SK-N-DZ (cell line): ENCODE data around the gene CX3CR1. TPM values are rescaled to one million over a fixed set of nuclear protein-coding genes. Genes with fewer than 3 reads are reported as not detected.
"Not testable (repeated sequence)": the region's sequence is repeated elsewhere in the genome, so short reads cannot be mapped to it uniquely, and the experiment has no call there.

ENCODE experiments used
- DNase-seq: peaks from one replicate; pipeline ENCODE4 v3.0.0-alpha.2; 2015; ENCODE audit warnings: low spot score
- polyA plus RNA-seq, 2 experiments: library from polyadenylated mRNA; depleted of rRNA; stranded (reverse); fragments of >200 nt; gene quantifications; 2 replicates each; pipeline ENCODE4 v1.2.3, GENCODE V29; 2014

The CX3CR1 gene
- polyA plus RNA-seq (2014; cell fraction: cytosol; rRNA removed): not detected in 2 replicates
- polyA plus RNA-seq (2014; cell fraction: nucleus; rRNA removed): not detected in 2 replicates

- no peak for DNase-seq
Observed at GRCh38 chr3:39279745-39280517, at the start of gene CX3CR1. TSS of gene CX3CR1 (minus strand) at chr3:39280036. CDS start at chr3:39266509, 13,527 bp downstream.

- DNase-seq: no peak
Observed at GRCh38 chr3:39329493-39329892, 49.7 kb upstream of the CX3CR1 start, which contains the start of gene CCR8. TSS of gene CCR8 (plus strand) at chr3:39329709. CDS start at chr3:39332332, 2,623 bp downstream.

- DNase-seq: no peak
Observed at GRCh38 chr3:39327746-39328349, 48.0 kb upstream of the CX3CR1 start.

- DNase-seq: no peak
Observed at GRCh38 chr3:39327053-39327745, 47.4 kb upstream of the CX3CR1 start.

- no peak for DNase-seq
Observed at GRCh38 chr3:39325236-39325635, 45.4 kb upstream of the CX3CR1 start.

GRCh38 chr3:39323494-39323893, 43.7 kb upstream of the CX3CR1 start:
- DNase-seq: no peak

- no peak for DNase-seq
Observed at GRCh38 chr3:39322936-39323335, 43.1 kb upstream of the CX3CR1 start.

- not testable (repeated sequence) for DNase-seq
Observed at GRCh38 chr3:39322209-39322715, 42.4 kb upstream of the CX3CR1 start.

GRCh38 chr3:39321574-39321983, 41.7 kb upstream of the CX3CR1 start:
- DNase-seq: not testable (repeated sequence)

GRCh38 chr3:39319249-39319648, 39.4 kb upstream of the CX3CR1 start:
- no peak for DNase-seq

- DNase-seq: no peak
Observed at GRCh38 chr3:39318301-39318700, 38.5 kb upstream of the CX3CR1 start.

GRCh38 chr3:39317571-39318169, 37.8 kb upstream of the CX3CR1 start:
- DNase-seq: no peak

- DNase-seq: no peak
Observed at GRCh38 chr3:39315420-39315819, 35.6 kb upstream of the CX3CR1 start.

GRCh38 chr3:39313289-39313688, 33.5 kb upstream of the CX3CR1 start:
- no peak for DNase-seq

- no peak for DNase-seq
Observed at GRCh38 chr3:39302178-39302577, 22.3 kb upstream of the CX3CR1 start.

- no peak for DNase-seq
Observed at GRCh38 chr3:39299279-39299678, 19.4 kb upstream of the CX3CR1 start.

GRCh38 chr3:39296197-39297077, 16.6 kb upstream of the CX3CR1 start:
- no peak for DNase-seq

GRCh38 chr3:39295184-39295775, 15.4 kb upstream of the CX3CR1 start:
- DNase-seq: no peak

- no peak for DNase-seq
Observed at GRCh38 chr3:39294446-39295183, 14.8 kb upstream of the CX3CR1 start.
